ENCODE measurements around the gene VCAM1.

The VCAM1 gene

DNA sequence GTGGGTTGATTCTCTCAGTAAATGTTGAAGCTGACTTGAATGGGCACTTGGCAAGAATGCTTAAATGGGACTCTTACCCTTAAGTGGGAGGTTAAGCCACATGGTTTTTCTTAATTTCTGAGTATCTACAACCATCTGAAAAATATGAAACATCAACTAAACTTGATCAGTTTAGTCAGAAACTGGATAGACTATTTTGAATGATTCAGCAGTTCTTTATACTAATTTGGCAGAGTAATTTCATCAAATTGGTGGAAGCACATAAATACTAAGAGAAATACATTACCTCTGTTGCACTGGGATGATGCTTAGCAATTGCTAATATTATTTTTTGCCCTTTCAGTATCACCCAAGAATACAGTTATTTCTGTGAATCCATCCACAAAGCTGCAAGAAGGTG lies 4.7 kb downstream of the VCAM1 start:
- no peak for DNase-seq

GRCh38 chr1:100730130-100730529 lies 10.6 kb downstream of the VCAM1 start:
- DNase-seq: no peak

GRCh38 chr1:100731309-100731708 lies 11.8 kb downstream of the VCAM1 start:
- no peak for DNase-seq

DNA sequence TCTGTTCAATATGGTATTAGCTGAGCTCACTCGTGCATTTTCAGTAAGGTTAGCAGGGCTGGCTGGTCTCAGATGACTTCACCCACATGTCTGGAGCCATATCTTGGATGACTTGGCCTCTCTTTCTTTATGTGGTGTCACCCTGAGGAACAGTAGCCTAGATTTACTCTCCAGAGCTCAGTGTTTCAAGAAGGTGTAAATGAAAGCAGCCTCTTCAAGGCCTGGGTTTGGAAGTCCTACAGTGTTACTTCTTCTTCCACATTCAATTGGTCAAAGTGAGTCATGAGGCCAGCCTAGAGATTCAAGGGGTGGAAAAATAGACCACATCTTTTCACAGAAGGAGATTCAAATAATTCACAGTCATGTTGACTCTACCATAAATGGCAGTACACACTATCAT lies 12.2 kb downstream of the VCAM1 start:
- no peak for DNase-seq

DNA sequence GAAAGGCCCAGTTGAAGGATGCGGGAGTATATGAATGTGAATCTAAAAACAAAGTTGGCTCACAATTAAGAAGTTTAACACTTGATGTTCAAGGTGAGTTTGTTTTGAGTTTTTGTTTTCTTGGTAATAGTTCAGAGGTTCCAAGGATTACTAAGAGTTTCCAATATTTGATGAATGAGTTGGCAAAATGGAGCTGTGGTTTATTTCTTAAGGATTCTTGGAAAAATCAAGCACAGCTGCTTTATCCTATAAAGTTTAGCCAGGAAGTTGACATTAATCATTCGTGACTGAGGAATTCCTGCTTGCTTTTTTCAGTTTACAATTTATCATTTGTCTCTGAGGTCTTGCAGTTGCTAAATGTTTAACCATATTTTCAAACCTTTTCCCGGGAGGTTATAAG lies 15.1 kb downstream of the VCAM1 start:
- no peak for DNase-seq

- no peak for DNase-seq
Observed at GRCh38 chr1:100735244-100735643, 15.7 kb downstream of the VCAM1 start.

DNA sequence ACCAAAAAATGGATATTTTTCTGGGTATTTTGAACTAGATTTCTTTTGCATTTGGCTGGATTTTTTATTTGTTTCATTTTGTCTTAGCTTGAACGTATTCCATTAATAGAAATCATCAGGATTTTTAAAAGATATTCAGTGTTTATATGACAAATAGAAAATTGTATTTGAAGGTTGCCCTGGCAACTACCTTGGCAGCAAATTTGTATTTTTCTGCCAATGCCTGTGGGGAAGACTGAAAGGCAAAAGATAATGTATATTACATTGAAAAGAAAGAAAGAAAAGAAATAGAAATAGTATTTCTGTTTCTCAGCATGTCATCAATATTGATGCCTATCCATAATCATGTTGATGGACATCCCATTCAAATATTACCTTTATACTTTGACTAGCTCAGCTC lies 16.8 kb downstream of the VCAM1 start:
- no peak for DNase-seq

DNA sequence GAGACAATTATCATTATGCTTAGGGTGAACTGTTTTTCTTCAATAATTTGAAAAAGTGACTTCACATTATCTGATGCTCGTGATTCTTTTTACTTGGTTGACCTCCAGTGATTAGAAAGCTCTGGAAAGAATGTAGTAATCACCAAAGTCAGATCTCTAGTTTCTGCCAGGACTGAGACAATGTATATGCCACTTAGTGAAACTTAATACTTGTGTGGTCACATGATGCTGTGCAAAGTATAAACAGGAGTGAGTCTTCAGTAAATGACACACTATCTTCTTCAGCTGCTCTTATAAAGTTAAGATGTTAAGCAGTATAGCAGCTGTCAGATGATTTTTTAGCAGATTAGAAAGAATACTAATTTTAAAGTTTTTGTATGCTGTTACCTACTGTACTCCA lies 17.2 kb downstream of the VCAM1 start:
- no peak for DNase-seq

DNA sequence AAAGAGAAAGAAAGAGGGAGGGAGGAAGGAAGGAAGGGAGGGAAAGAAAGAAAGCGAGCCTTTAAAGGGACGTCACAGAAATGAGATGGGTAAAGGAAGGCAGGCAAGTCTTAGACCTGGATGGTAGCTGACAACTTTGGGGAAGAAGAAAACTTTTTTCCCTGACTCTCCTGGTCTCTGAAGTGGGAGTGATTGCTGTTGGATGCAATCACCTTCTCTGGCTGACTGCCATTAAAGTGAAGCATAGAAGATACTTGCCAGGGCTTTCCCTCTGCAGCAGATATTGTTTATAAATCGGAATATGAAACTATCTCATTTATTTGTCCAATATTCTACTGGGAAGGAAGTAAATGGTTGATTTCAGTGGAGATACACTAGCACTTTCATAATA lies 27.0 kb downstream of the VCAM1 start:
- no peak for DNase-seq

GRCh38 chr1:100747771-100748170 lies 28.2 kb downstream of the VCAM1 start:
- no peak for DNase-seq

GRCh38 chr1:100750005-100750885 lies 30.7 kb downstream of the VCAM1 start:
- peak; percentile 1 for DNase-seq

- DNase-seq: no peak
Observed at GRCh38 chr1:100752791-100753190, 33.2 kb downstream of the VCAM1 start.

- no peak for DNase-seq
Observed at GRCh38 chr1:100757946-100758345, 38.4 kb downstream of the VCAM1 start.

DNA sequence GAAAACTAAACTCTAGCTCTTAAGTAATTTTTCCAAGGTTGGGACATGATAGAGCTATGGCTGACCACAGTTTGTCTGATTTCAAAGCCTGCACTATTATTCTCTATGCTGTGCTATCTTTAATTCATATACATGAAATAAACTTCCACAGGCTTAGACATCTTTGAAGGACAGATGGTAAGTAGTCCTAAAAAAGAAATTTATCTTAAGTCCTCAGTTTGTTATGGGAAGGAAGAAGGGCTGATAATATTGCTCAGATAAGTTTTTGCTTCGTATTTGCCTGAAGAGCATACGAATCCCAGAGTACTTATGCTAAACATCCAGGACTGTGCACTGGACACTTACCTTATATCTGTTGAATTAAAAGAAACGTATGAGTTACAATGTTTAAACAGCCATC lies 39.6 kb downstream of the VCAM1 start:
- no peak for DNase-seq

DNA sequence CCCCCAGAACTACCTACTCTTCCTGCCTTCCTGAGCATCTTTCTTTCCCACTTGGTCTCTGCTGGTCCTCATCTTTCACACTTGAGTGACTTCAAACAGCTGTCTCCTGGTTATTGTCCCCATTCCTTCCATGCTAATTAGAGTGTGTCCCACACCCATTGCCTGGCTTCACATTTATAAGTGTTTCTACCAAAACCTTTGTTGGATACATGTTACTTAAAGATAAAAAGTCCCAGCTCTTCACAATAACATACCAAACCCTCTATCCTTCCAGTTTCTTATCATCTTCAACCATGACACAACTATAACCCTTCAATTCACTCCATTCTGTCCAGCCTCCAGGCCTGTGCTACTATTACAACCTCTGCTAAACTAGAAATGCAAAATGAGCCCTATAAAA lies 41.0 kb downstream of the VCAM1 start:
- no peak for DNase-seq

GRCh38 chr1:100762461-100762860 lies 42.9 kb downstream of the VCAM1 start:
- no peak for DNase-seq

GRCh38 chr1:100767176-100767890 lies 47.8 kb downstream of the VCAM1 start:
- no peak for DNase-seq

DNA sequence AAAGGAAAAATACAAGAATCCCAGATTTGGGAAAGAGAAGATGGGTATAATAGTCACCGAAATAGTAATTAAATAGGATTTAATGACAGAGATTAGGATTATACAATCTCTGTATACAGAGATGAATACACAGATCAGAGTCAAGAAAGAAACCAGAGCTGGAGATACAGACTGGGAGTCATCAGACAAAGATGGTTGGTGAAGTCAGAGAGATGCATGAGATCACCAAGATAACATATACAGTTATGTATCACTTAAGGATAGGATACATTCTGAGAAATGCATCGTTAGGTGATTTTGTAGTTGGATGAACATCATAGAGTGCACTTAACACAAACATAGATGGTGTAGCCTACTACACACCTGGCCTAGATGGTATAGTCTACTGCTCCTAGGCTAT lies 49.8 kb downstream of the VCAM1 start:
- DNase-seq: no peak

GRCh38 chr1:100769906-100770646 lies 50.5 kb downstream of the VCAM1 start:
- DNase-seq: no peak

GRCh38 chr1:100773444-100773843 lies 53.9 kb downstream of the VCAM1 start:
- DNase-seq: no peak

DNA sequence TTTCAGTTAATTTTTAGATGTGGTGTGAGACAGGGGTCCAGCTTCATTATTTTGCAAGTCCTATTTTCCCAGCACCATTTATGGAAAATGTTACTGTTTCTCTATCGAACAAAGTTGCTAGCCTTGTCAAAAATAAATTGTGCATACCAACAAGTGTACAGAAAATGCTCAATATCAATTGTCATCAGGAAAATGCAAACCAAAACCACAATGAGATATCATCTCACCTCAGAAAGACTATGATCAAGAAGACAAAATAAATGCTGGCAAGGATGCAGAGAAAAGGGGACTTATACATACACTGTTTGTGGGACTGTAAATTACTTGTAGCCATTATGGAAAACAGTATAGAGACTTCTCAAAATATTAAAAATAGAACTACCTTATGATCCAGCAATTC lies 54.8 kb downstream of the VCAM1 start:
- no peak for DNase-seq

GRCh38 chr1:100775483-100775882 lies 55.9 kb downstream of the VCAM1 start:
- no peak for DNase-seq

DNA sequence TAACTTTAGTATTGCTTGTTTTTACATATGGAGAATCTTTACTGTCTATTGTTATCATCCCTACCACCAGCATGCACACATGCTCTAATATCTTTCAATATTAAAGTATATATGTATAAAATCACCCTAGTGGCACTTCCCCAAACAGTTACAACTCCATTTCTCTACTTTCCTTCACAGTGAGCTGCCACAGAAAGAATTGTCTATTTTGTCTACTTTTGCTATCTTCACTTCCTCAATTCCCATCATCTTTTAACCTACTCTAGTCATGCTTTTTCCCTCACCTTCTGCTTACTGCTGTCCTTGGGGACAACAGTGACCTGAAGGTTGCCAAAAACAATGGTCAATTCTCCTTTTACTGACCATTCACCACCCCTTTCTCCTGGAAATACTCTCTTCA lies 59.2 kb downstream of the VCAM1 start:
- no peak for DNase-seq

- DNase-seq: no peak
Observed at GRCh38 chr1:100780814-100781213, 61.3 kb downstream of the VCAM1 start.
